NCI-H128 (cell line): ENCODE data around the gene LBHD2.

Source experiments
- DNase-seq: peaks from one replicate; lab custom pipeline; 2025; ENCODE audit not compliant: unreplicated experiment; lab: John Stamatoyannopoulos, UW

The LBHD2 gene

GRCh38 chr14:103090481-103091020, 6.5 kb downstream of the LBHD2 start:
- no peak for DNase-seq

GRCh38 chr14:103091041-103091882, 7.3 kb downstream of the LBHD2 start:
- no peak for DNase-seq

GRCh38 chr14:103091883-103092222, 7.8 kb downstream of the LBHD2 start:
- no peak for DNase-seq

GRCh38 chr14:103093856-103094405, 9.9 kb downstream of the LBHD2 start:
- DNase-seq: no peak

GRCh38 chr14:103094406-103095209, 10.6 kb downstream of the LBHD2 start, which contains the start of gene EXOC3L4:
TSS of gene EXOC3L4 (plus strand) at chr14:103094725. CDS start at chr14:103100220, 5,495 bp downstream.
- no peak for DNase-seq

- no peak for DNase-seq
Observed at GRCh38 chr14:103095210-103095778, 11.3 kb downstream of the LBHD2 start.

- DNase-seq: no peak
Observed at GRCh38 chr14:103096387-103096786, 12.4 kb downstream of the LBHD2 start.

GRCh38 chr14:103097244-103097993, 13.4 kb downstream of the LBHD2 start:
- DNase-seq: no peak

GRCh38 chr14:103097994-103098957, 14.3 kb downstream of the LBHD2 start:
- no peak for DNase-seq

- no peak for DNase-seq
Observed at GRCh38 chr14:103099081-103099732, 15.2 kb downstream of the LBHD2 start.

GRCh38 chr14:103099733-103100280, 15.8 kb downstream of the LBHD2 start:
- DNase-seq: no peak

- DNase-seq: no peak
Observed at GRCh38 chr14:103100281-103101121, 16.5 kb downstream of the LBHD2 start.

GRCh38 chr14:103101257-103101962, 17.4 kb downstream of the LBHD2 start:
- DNase-seq: no peak

GRCh38 chr14:103101963-103102688, 18.1 kb downstream of the LBHD2 start:
- no peak for DNase-seq

GRCh38 chr14:103102689-103103260, 18.8 kb downstream of the LBHD2 start:
- DNase-seq: no peak
